GM18508 (cell line): ENCODE results near the gene SRSF3.
"Not testable (repeated sequence)": the region's sequence is repeated elsewhere in the genome, so short reads cannot be mapped to it uniquely, and the experiment has no call there.

Experiments used
- ATAC-seq: cut with Tn5 transposase; IDR thresholded peaks from one replicate; pipeline ENCODE4 v1.9.1; 2021; ENCODE audit warnings: moderate number of reproducible peaks; ENCODE audit not compliant: insufficient read depth, unreplicated experiment

Gene SRSF3

DNA sequence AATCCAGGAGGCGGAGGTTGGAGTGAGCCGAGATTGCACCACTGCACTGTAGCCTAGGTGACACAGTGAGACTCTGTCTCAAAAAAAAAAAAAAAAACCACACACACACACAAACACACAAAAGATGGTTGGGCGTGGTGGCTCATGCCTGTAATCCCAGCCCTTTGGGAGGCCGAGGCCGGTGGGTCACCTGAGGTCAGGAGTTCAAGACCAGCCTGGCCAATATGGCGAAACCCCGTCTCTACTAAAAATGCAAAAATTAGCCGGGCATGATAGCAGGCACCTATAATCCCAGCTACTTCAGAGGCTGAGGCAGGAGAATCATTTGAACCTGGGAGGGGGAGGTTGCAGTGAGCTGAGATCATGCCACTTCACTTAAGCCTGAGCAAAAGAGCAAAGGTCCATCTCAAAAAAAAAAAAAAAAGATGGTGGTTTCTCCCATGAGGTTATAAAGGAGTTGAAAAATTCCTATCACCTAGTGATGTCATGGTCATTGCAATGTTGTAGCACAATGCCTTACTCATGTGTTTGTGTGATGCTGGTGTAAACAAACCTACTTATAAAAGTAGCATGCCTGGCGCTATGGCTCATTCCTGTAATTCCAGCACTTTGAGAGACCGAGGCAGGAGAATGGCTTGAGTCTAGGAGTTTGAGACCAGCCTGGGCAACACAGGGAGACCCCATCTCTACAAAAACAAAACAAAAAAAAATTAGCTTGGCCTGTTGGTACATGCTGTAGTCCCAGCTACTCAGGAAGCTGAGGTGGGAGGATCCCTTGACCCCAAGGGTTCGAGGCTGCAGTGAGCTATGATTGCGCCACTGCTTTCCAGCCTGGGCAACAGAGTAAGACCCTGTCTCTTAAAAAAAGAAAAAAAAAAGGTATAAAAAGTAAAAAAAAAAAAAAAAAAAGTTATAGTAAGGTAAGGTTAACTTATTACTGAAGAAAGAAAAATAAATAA lies 21.5 kb upstream of the SRSF3 start:
- not testable (repeated sequence) for ATAC-seq

DNA sequence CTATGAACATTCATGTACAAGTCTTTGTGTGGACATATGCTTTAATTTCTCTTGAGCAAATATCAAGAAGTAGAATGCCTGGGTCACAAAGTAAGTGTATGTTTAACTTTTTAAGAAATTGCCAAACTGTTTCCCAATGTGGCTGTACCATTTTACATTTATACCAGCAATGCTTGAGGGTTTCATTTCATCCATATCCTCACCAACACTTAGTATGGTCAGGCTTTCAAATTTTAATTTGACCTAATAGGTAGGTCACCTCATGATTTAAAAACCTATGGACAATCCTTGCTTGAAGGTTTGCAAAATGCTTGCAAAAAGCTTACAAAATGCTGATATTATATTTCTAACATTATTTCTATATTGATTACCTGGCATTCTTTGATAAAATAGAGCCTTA lies 19.5 kb upstream of the SRSF3 start:
- ATAC-seq, result no peak

DNA sequence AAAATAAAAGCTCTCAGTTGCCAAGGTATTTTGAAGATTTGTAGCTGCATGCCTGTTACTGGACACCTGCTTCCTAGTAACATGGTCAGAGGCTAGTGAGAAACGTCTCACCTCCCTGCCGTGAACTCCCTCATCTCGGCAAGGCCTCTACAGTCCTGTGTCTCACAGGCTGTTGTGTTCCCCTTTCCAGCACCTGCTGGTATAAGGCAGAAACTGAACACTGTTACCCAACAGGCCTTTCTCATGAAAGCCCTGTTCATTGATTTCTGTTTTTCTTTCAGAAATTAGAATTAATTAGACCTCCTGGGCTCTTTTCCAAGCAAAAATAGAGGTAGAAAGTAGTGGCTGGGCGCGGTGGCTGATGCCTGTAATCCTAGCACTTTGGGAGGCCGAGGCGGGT lies 17.6 kb upstream of the SRSF3 start:
- ATAC-seq, result no peak

DNA sequence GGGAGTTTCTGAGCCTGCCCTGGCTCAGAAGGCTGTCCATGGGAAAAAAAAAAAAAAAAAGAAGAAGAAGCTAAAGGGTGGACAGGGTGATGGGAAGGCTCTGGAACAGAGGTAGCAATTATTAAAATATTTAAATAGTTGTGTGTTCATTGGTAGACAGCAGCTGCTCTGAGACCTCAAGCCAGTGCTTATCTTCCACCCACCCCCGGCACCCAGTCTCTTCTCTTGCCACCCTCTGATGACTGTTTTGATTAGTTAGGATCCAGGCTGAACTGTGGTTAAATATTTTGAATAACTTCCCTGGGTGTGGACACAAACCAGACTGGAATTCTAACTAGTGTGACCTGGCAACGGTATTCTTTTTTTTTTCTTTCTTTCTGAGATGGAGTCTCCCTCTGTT lies 16.9 kb upstream of the SRSF3 start:
- no peak for ATAC-seq

DNA sequence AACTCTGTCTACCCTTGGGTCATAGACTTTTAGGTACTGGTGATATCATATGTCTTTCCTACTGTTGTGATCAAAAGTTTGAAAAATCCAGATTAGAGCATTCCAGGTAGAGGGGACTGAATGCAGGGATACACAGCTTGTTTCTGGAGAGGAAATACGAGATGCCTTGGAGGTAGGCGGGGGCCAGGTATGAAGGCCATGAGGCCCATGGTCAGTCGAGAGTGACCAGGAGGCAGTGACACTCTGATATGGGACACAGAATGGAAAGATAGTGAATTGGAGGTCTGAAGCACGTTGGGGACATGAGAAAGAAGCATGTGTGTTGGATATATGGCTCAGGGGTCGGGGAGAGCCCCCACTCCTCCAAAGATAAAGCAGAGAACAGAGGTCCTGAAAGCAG lies 16.1 kb upstream of the SRSF3 start:
- ATAC-seq, result no peak

DNA sequence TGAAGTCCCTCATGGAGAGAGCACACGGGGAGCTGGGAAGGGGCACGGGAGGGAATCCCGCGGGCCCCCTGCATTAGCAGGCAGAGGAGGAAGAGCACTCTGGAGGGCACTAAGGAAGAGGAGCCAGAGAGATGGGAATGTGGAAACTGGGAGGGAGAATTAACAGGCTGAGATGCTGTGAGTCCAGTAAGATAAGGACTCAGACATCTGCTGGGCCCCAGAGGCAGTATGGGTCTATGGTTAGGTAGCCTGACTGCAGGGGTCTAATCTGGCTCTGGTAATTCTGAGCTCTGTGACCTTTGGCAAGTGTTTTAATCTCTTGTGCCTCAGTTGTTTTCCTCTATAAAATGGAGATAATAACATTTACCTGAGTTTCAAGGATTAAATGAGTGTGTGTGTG lies 15.7 kb upstream of the SRSF3 start:
- no peak for ATAC-seq

DNA sequence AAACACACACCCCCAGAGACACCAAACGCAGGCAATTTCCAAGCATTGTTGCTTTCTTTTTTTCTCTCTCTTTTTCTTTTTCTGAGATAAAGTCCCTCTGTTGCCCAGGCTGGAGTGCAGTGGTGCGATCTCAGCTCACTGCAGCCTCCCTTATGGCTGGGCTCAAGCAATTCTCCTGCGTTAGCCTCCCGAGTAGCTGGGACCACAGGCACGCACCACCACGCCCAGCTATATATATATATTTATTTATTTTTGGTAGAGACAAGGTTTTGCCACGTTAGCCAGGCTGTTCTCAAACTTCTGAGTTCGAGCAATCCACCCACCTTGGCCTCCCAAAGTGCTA lies 14.0 kb upstream of the SRSF3 start:
- ATAC-seq, result no peak

DNA sequence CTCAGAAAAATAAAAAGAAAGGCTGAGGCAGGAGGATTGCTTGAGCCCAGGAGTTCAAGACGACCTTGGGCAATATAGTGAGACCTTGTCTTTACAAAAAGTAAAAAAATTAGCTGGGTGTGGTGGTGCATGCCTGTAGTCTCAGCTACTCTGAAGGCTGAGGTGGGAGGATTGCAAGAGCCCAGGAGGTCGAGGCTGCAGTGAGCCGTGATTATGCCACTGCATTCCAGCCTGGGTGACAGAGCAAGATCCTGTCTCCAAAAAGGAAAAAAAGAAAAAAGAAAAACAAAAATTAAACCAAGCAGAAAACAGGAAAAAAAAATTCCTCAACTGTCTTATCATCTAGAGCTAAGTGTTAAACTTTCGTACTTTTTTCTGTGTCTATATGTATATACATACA lies 12.4 kb upstream of the SRSF3 start:
- no peak for ATAC-seq

DNA sequence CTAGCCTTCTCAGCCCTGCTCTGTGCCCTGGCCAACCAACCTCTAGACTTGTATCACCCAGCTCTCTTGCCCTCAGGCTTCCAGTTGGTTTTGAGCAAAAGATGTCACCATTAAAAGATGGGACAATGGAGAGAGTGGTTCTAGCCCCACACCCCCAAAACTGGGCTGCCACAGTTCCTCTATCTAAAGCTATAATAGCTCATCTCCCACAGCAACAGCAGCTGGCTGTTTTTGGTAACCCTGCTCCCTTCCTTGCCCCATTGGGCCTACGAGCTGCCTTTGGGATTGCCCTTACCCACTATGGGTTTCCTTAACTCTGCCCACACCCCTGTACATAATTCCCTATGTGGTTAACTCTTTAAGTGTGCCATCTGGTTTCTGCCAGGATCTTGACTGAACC lies 7.6 kb upstream of the SRSF3 start:
- ATAC-seq, result no peak

DNA sequence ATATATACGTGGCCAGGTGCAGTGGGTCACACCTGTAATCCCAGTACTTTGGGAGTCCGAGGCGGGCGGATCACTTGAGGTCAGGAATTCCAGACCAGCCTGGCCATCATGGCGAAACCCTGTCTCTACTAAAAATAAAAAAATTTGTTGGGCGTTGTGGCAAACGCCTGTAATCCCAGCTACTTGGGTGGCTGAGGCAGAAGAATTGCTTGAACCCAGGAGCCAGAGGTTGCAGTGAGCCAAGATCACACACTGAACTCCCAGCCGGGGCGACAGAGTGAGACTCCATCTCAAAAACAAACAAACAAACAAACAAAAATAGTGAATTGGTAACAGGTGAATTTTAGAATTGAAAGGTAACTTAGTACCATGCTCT lies 5.1 kb upstream of the SRSF3 start:
- not testable (repeated sequence) for ATAC-seq

DNA sequence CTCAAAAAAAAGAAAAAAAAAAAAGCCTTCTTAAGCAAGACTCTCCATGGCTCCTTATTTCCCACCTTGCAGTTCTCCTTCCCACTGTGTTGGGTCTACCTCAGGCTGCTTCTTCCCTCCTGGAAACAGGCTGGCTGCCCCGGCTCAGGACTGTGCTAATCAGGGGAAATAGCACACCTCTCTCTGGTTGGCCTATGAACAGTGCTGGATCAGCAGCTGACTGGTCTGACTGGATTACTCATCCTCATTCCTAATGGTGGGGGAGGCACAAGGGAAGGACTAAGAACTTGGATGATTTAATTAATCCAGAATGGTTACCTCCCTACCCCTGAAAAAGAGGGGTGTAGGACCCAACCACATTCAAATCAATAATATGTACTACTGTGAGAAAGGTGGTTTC lies 3.9 kb upstream of the SRSF3 start:
- ATAC-seq, result no peak

DNA sequence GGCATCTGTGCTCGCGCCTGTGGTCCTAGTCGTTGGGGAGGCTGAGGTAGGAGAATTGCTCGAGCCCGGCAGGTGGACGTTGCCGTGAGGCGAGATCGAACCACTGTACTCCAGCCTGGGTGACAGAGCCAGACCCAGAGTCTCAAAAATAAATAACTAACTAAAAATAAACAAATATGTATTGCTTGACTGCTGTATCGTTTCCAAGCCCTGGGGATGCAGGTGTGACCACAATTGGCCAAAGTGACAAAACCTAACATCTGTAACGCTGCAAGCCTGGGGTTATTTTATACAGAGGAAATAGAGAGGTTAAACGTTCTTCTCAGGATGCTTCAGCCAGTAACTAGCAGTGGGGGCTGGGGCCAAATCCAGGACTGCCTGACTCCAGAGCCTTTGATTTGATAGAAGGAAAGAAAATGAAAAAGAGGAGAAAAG lies 1.9 kb upstream of the SRSF3 start:
- ATAC-seq, result no peak

DNA sequence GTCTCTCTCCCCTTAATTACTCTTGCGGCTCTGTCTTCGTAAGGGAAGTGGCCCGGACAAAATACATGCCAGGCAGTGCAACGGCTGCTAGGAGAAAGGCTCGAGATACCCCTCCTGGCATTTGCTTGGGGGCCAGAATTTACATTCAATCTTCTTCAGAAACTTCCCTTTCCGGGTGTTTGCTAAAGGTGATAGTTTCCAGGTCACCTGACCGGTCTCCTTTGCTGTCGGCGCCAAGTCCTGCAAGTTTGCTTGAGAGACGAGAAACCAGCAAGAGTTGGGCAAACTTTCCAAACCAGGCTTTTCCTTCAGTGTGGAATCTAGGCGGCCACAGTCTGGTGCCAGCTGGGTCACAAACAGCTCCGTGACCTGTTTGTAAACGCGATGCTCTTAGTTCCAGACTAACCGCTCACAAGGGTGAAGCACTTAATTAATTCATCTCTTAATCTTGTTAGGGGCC lies 563 bp upstream of the SRSF3 start:
- ATAC-seq, result no peak

DNA sequence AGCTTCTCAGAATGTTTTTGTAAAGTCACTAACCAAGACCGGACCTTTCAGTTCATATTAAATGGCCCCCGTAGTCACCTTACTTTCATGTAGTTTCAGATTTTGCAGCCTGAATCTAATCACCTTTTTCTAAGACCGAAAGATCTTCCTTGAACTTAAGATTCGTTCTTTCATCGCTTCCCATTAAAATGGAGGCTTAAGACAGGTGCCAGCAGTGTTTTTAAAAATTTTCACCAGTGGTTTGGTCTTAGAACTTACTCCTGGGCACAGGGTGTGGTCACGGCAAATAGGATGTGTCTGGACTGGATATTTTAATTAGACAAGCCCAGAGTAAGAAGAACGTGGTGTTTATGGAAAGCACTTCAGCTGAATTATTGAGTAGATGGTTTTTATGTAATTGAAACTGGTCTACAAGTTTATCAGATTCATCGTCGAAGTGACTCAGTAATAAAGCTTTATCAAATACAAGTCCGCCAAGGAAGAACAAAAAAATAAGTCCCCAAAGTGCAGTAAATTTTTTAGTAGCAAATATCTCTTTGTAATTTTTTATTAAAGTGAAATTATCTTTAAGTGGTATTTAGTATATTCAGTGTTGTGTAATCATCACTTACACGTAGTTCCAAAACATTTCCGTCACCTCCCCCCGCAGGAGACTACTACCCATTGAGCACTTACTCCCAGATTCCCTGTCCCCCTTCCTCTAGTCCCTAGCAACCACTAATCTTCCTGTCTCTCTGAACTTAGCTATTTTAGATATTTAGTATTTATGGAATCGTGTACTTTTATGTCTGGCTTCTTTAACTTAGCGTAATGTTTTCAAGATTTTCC lies 868 bp downstream of the SRSF3 start:
- no peak for ATAC-seq

DNA sequence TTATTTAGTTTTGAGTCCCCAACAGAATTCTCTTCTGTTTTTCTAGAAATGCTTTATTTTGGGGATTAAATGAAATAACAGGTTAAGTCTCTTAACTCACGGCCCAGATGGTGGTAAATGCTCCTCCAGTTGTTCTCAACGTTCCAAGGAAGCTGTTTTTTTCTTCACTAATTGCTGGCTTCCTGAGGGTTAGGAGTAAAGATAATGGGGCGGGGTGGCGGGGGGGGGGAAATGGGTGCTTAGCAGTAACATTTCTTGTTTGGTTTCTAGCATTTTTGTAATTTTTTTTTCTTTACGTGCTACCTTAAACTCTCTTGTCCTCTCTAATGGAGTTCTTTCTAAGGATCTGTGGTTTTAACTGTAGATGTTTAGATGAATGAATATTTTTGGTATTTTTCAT lies 2.2 kb downstream of the SRSF3 start:
- no peak for ATAC-seq

DNA sequence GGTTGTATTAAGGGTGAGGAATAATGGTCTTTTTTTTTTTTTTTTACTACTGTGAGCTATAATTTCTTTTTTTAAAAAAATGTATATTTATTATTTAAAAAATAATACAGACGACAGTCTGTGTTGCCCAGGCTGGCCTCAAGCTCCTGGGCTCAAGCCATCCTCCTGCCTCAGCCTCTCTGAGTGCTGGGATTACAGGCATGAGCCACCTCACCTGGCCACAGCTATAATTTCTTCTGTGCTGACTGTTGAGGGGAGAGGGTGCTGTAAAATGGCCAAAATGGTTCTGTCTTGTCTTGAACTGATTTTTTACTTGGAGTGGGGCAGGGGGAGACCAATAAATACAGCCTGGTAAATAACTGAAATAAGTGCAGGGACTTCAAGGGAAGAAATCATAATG lies 3.6 kb downstream of the SRSF3 start:
- ATAC-seq, result no peak

DNA sequence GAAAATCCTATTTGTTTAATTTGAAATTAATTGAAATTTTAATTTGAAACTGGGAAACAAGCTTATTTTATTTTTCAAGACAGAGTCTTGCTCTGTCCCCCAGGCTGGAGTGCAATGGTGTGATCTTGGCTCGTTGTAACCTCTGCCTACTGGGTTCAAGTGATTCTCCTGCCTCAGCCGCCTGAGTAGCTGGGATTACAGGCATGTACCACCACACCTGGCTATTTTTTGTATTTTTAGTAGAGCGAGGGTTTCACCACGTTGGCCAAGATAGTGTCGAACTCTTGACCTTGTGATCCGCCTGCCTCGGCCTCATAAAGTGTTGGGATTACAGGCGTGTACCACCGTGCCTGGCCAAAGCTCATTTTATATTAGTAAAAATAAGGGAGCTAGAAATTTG lies 4.2 kb downstream of the SRSF3 start:
- no peak for ATAC-seq

DNA sequence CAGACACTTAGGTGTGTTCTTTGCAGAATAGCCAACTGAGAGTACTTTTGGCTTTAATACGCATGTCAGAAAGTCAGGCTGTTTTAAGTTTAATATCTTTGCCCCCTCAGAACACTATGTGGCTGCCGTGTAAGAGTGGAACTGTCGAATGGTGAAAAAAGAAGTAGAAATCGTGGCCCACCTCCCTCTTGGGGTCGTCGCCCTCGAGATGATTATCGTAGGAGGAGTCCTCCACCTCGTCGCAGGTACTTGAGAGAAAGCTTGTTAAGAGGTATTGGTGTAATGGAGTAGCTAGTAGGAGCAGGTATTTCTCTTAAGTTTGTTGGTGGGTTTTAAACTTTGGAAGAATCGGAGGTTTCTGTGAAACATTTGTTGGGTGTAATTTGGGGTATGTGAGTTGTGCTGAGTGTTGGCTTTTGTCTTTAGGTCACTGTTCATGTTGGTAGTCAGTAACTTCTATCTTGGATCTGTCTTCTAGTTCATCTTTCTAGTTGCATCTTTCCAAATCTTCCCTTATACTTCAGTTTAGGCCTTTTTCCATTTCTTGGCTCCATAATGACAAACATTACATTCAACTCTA lies 4.7 kb downstream of the SRSF3 start:
- no peak for ATAC-seq

DNA sequence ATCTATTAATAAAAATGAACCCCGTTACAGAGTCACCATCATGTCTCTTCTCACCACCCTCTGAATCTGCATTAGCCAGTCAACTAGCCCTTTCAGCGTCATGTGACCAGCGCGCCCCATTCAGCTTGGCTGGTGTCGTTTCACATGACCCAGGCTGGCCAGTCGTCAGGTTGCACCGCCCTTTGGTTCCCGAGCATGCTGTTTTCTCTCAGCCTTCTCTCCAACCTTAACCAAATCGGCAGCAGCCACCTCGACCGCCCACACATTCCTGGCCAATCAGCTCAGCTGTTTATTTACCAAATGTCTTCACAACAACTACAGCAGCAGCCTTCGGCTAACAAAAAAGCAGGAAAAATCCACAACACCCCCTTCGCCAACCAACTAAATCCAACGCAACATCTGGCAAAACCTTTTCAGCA lies 5.6 kb downstream of the SRSF3 start:
- no peak for ATAC-seq

DNA sequence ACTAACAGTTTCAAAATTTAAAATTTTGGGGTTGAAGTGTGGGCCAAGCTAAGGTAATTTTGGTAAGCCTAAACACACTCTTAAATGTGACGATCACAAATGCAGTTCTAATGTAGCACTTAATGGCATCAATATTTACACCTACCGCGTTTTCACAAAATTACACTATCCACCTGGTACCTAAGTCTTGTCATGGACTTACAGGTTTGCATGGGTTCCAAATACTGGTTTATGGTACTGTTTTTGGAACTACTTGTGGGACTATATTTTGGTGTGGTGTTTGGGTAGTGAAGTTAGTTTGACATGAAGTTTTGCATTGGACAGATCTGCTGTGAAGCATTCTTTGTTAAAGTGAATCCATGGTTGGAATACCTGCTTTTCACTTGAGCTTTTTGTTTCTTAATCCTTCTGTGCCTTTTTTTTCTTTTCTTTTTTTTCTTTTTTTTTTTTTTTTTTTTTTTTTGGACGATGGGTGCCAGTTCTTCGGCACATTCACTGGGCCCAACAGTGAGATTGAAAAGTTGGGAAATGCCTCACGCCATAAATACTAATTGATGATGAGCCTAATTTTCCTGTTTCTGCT lies 6.5 kb downstream of the SRSF3 start:
- no peak for ATAC-seq

DNA sequence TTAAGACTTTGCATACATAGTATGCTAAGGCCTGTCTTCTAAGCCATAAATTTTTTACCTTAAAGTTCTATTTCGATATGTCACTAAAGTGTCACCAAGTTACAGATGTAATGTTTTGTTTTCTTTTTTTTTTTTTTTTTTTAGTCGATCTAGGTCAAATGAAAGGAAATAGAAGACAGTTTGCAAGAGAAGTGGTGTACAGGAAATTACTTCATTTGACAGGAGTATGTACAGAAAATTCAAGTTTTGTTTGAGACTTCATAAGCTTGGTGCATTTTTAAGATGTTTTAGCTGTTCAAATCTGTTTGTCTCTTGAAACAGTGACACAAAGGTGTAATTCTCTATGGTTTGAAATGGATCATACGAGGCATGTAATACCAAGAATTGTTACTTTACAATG lies 7.7 kb downstream of the SRSF3 start:
- not testable (repeated sequence) for ATAC-seq
